ENCODE data around the gene ARSI.
A peak's percentile ranks its signal among the peaks of the same experiment; 100 is the strongest.

ARSI gene

DNA sequence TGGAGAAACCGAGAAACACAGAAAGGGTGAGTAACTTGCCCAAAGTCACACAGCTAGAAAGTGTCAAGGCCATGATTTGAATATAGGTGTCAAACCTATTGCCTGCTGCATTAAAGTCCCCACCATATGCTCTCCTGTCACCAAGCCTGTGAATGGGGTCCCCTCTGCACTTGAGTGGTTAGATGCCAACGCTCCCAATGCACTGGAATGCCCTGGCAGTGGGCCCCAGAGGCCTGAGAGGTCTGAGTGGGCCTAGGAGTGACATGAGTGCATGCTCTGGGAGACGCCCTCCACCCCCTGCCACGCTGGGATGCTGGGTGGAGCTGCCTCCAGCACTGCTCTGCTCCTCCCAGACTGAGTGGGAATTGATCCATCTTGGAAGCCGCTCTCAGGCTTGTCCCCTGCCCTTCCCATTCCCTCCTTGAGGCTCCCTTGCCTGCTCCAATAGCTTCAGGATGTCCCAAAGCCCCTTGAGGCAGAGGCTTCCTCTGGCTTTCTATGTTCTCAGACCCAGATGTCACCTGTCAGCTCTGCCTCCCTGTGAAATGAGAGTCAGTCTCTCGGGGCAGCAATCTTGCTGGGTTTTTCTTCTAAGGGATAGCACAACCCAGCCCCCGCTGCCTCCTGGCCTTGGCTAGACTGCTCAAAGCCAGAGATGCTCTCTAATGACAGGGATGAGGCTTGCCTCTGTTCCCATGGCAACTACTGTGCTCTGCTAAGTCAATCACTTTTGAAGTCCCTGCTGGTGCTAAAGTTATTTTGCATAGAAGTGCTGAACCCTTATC lies 6.6 kb upstream of the ARSI start:
- no peak for TF ChIP-seq CTCF (conservative IDR thresholded peaks at IDR 0.05; ENCODE audit: low read length)
- no peak overlapping the region for H3K4me3 ChIP-seq (ENCODE audit: low read length)
- no peak for DNase-seq (ENCODE audit: low read depth)

GRCh38 chr5:150307617-150308426 lies 5.1 kb upstream of the ARSI start:
- TF ChIP-seq CTCF (conservative IDR thresholded peaks at IDR 0.05; ENCODE audit: low read length): no peak
- no peak for DNase-seq (ENCODE audit: low read depth)
- H3K4me3 ChIP-seq (ENCODE audit: low read length): no peak overlapping the region

GRCh38 chr5:150306775-150307174 lies 4.1 kb upstream of the ARSI start:
- H3K4me3 ChIP-seq (ENCODE audit: low read length): no peak overlapping the region
- no peak for DNase-seq (ENCODE audit: low read depth)
- no peak for TF ChIP-seq CTCF (conservative IDR thresholded peaks at IDR 0.05; ENCODE audit: low read length)

GRCh38 chr5:150305557-150305956 lies 2.9 kb upstream of the ARSI start:
- H3K4me3 ChIP-seq (ENCODE audit: low read length): no peak overlapping the region
- TF ChIP-seq CTCF (conservative IDR thresholded peaks at IDR 0.05; ENCODE audit: low read length): no peak
- peak; percentile 57 for DNase-seq (ENCODE audit: low read depth)

- TF ChIP-seq CTCF (conservative IDR thresholded peaks at IDR 0.05; ENCODE audit: low read length): no peak
- no peak overlapping the region for H3K4me3 ChIP-seq (ENCODE audit: low read length)
- no peak for DNase-seq (ENCODE audit: low read depth)
Measured at GRCh38 chr5:150305095-150305494, 2.4 kb upstream of the ARSI start.

- H3K4me3 ChIP-seq (ENCODE audit: low read length): no peak overlapping the region
- no peak for DNase-seq (ENCODE audit: low read depth)
- TF ChIP-seq CTCF (conservative IDR thresholded peaks at IDR 0.05; ENCODE audit: low read length): no peak
Measured at GRCh38 chr5:150304481-150305081, 1.9 kb upstream of the ARSI start.

Data from AG10803 (cell line).